ENCODE data around the gene LMBRD2.

Gene LMBRD2

DNA sequence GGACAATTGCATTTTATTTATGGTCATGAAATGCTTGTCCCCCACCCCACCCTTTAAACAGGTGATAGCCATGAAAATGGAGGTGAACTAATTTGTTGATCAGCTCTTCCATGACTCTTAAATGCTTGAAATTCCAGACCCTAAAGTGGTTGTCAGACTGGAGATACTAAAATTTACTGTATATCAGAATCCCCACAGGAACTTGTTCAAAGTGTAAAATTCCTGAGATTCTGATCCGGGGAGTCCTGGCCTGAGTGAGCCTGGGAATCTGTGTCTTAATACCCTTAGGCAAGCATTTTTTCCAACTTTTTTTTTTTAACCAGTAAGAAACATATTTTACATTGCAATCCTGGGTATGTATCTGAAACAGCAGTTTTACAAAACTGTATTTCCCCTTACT, 4.9 kb upstream of the LMBRD2 start:
- TF ChIP-seq CTCF (IDR thresholded peaks at IDR 0.05; ENCODE audit: insufficient read depth, low read length, missing control alignments): no peak
- ChIA-PET CTCF (interaction anchor here (0.9 to 3.0 kb wide), 6 partner anchors 13 to 534 kb away, joined by 3 to 13 read pairs (median 4); no protein-coding TSS in a partner anchor), POLR2A (interaction anchor here (0.6 to 1.1 kb wide), 3 partner anchors 47 to 247 kb away, joined by 3 to 5 read pairs (median 3); partner anchors contain the start of gene NADK2)
- peak; percentile 77 for DNase-seq (ENCODE audit: low read depth, low spot score)
- no peak overlapping the region; the same call in 1 of the 2 replicates for H3K4me3 ChIP-seq (ENCODE audit: low read depth, low read length)

DNA sequence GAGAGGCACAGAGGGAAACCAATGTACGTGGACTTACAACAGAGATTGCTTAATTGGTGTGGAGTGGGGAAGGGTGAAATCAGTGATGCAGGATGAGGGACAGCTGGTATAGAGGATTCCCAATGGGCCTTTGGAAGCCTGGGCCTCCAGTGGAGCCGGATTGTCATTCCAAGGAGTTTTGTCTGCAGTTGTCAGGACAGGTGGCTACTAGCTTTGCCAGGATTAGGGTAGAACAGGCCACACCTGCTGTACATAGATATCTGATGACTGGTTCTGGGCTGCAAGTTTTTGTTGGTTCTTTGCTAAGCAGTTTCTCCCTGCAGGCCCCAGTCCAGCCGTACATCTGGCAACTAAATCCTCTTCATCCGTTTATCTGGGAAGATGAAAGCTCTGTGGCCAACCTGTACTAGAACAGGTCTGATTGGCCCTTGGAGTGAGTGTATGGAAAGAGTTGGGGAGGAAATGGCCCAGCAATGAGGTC, 4.5 kb upstream of the LMBRD2 start:
- ChIA-PET CTCF (interaction anchor here (1.0 to 1.1 kb wide), 2 partner anchors 21 to 535 kb away, joined by 3 to 5 read pairs; no protein-coding TSS in a partner anchor), POLR2A (interaction anchor here (0.6 to 1.1 kb wide), 3 partner anchors 48 to 247 kb away, joined by 3 to 5 read pairs (median 3); partner anchors contain the start of gene NADK2)
- peak; percentile 40 for DNase-seq (ENCODE audit: low read depth, low spot score)
- no peak for TF ChIP-seq CTCF (IDR thresholded peaks at IDR 0.05; ENCODE audit: insufficient read depth, low read length, missing control alignments)
- H3K4me3 ChIP-seq (ENCODE audit: low read depth, low read length): no peak overlapping the region; the same call in 1 of the 2 replicates

DNA sequence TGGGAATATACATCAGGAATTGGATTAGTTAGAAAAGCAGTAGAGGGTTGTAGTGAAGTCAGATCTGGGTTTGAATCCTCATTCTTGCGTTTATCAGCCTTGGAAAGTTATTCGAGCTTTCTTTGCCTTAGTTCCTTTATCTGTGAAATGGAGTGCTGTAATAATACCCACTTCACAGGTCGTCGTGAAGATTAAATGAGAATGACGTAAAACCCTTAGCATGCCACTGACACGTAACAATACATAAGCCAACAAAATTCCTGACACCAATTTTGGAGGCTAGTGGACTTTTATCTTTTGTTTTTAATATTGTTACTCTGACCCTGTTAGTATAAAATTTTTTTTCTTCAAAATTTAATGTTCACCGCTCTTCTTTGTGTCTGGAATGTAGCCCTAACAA, 3.6 kb upstream of the LMBRD2 start:
- no peak for TF ChIP-seq CTCF (IDR thresholded peaks at IDR 0.05; ENCODE audit: insufficient read depth, low read length, missing control alignments)
- CTCF ChIA-PET: interaction anchor here (1.1 kb wide), 1 partner anchor 21 kb away, joined by 3 read pairs; no protein-coding TSS in a partner anchor
- H3K4me3 ChIP-seq (ENCODE audit: low read depth, low read length): no peak overlapping the region
- POLR2A ChIA-PET: no interaction called here
- DNase-seq (ENCODE audit: low read depth, low spot score): no peak

GRCh38 chr5:36153726-36154125, 2.0 kb upstream of the LMBRD2 start:
- no peak overlapping the region; the same call in 1 of the 2 replicates for H3K4me3 ChIP-seq (ENCODE audit: low read depth, low read length)
- POLR2A ChIA-PET: interaction anchor here (0.8 kb wide), 1 partner anchor 92 kb away, joined by 3 read pairs; no protein-coding TSS in a partner anchor
- no peak for TF ChIP-seq CTCF (IDR thresholded peaks at IDR 0.05; ENCODE audit: insufficient read depth, low read length, missing control alignments)
- DNase-seq (ENCODE audit: low read depth, low spot score): no peak
- CTCF ChIA-PET: interaction anchor here (0.9 to 2.7 kb wide), 6 partner anchors 13 to 152 kb away, joined by 3 to 17 read pairs (median 4); partner anchors contain the start of gene NADK2

- ChIA-PET POLR2A (interaction anchor here (0.8 kb wide), 1 partner anchor 93 kb away, joined by 3 read pairs; no protein-coding TSS in a partner anchor), CTCF (interaction anchor here (0.9 to 2.7 kb wide), 5 partner anchors 13 to 112 kb away, joined by 3 to 17 read pairs (median 5); partner anchors contain the start of gene NADK2)
- no peak for TF ChIP-seq CTCF (IDR thresholded peaks at IDR 0.05; ENCODE audit: insufficient read depth, low read length, missing control alignments)
- DNase-seq (ENCODE audit: low read depth, low spot score): no peak
- H3K4me3 ChIP-seq (ENCODE audit: low read depth, low read length): peak overlapping the region; percentile 90
These were observed 1.6 kb upstream of the LMBRD2 start for GRCh38 chr5:36153298-36153677.
